Measurements from ENCODE around the gene TIPIN.

DNA sequence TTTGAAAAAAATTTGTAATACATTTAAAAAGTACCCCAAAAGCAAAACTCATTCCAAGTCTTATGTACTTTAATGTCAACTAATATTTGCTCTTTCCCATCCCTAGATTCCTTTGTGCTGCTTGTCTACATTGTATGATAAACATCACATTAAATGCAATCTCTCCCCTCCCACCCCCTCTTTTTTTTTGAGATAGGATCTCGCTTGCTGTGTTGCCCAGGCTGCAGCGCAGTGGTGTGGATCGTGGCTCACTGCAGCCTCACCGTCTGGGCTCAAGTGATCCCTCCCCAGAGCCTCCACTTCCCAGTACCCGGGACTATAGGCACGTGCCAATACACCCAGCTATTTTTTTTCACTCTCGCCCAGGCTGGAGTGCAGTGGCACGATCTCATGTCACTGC lies 42.8 kb upstream of the TIPIN start:
- TF ChIP-seq, protein P1, sequence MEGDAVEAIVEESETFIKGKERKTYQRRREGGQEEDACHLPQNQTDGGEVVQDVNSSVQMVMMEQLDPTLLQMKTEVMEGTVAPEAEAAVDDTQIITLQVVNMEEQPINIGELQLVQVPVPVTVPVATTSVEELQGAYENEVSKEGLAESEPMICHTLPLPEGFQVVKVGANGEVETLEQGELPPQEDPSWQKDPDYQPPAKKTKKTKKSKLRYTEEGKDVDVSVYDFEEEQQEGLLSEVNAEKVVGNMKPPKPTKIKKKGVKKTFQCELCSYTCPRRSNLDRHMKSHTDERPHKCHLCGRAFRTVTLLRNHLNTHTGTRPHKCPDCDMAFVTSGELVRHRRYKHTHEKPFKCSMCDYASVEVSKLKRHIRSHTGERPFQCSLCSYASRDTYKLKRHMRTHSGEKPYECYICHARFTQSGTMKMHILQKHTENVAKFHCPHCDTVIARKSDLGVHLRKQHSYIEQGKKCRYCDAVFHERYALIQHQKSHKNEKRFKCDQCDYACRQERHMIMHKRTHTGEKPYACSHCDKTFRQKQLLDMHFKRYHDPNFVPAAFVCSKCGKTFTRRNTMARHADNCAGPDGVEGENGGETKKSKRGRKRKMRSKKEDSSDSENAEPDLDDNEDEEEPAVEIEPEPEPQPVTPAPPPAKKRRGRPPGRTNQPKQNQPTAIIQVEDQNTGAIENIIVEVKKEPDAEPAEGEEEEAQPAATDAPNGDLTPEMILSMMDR (IDR thresholded peaks at IDR 0.05), result no peak
- TF ChIP-seq POLR2AphosphoS5 (IDR thresholded peaks at IDR 0.05) (no peak), POLR2A (IDR thresholded peaks at IDR 0.05) (no peak), EP300 (IDR thresholded peaks at IDR 0.05) (no peak)

Measured in gastroesophageal sphincter (tissue), 3 donors.